Measurements from ENCODE around the gene MCF2L2. TPM values are rescaled to one million over a fixed set of nuclear protein-coding genes. Genes with fewer than 3 reads are reported as not detected.

Gene MCF2L2
- polyA plus RNA-seq, 12 donors, result 0.05 to 0.62 (median 0.38) TPM; not detected in 2

GRCh38 chr3:183327343-183327742 is 101.1 kb downstream of the MCF2L2 start:
- DNase-seq, result no peak

GRCh38 chr3:183324083-183324482 is 104.3 kb downstream of the MCF2L2 start:
- DNase-seq, result no peak

- no peak for DNase-seq
Measured at GRCh38 chr3:183319371-183319770, 109.0 kb downstream of the MCF2L2 start.

- no peak for DNase-seq
Measured at GRCh38 chr3:183318877-183319276, 109.5 kb downstream of the MCF2L2 start.

GRCh38 chr3:183317886-183318865 is 110.2 kb downstream of the MCF2L2 start:
- no peak for DNase-seq

- no peak for DNase-seq
Measured at GRCh38 chr3:183317271-183317670, 111.1 kb downstream of the MCF2L2 start.

GRCh38 chr3:183315739-183316138 is 112.7 kb downstream of the MCF2L2 start:
- DNase-seq, result no peak

GRCh38 chr3:183313764-183314163 is 114.7 kb downstream of the MCF2L2 start:
- no peak for DNase-seq

GRCh38 chr3:183313351-183313750 is 115.1 kb downstream of the MCF2L2 start:
- DNase-seq, result no peak

- DNase-seq, result no peak
Measured at GRCh38 chr3:183312433-183312832, 116.0 kb downstream of the MCF2L2 start.

- DNase-seq, result no peak
Measured at GRCh38 chr3:183310936-183311335, 117.5 kb downstream of the MCF2L2 start.

- no peak for DNase-seq
Measured at GRCh38 chr3:183309276-183309675, 119.1 kb downstream of the MCF2L2 start.

- no peak for DNase-seq
Measured at GRCh38 chr3:183308751-183309150, 119.7 kb downstream of the MCF2L2 start.

- no peak for DNase-seq
Measured at GRCh38 chr3:183307749-183308148, 120.7 kb downstream of the MCF2L2 start.

GRCh38 chr3:183306798-183307671 is 121.4 kb downstream of the MCF2L2 start:
- peak; percentile 46 for DNase-seq

- DNase-seq, result no peak
Measured at GRCh38 chr3:183303690-183304089, 124.7 kb downstream of the MCF2L2 start.

GRCh38 chr3:183301937-183302580 is 126.4 kb downstream of the MCF2L2 start:
- DNase-seq, result no peak

- no peak for DNase-seq
Measured at GRCh38 chr3:183300996-183301562, 127.3 kb downstream of the MCF2L2 start.

- no peak for DNase-seq
Measured at GRCh38 chr3:183299976-183300375, 128.4 kb downstream of the MCF2L2 start.

GRCh38 chr3:183298701-183299153 is 129.7 kb downstream of the MCF2L2 start:
- DNase-seq, result peak; percentile 58

GRCh38 chr3:183296944-183297343 is 131.5 kb downstream of the MCF2L2 start:
- no peak for DNase-seq

Measured in muscle of arm (tissue), 12 donors.